A549 (cell line): ENCODE data around the gene USP17L5. TPM values are rescaled to one million over a fixed set of nuclear protein-coding genes. Genes with fewer than 3 reads are reported as not detected.
"Not testable (repeated sequence)": the region's sequence is repeated elsewhere in the genome, so short reads cannot be mapped to it uniquely, and the experiment has no call there.

Source experiments
- ATAC-seq, 2 experiments: fragments of 200-7000 bp in 1 of 2; fragments of >200 bp in 1 of 2; cut with Nextera tagmentation in 1 of 2; cut with Tn5 transposase in 1 of 2; 3 replicates each; pipeline versions ENCODE4 v1.8.0 to v1.9.1; 2018 to 2020; ENCODE audit warnings: mild to moderate bottlenecking in 1 of 2, moderate library complexity in 1 of 2
- CTCF ChIA-PET: fragments of 300-600 bp; sonication (Branson Sonifier 250); formaldehyde crosslinking; extraction: SDS; loops from one replicate; lab custom pipeline; 2021; ENCODE audit warnings: antibody characterized with exemption, inconsistent platforms; lab: Yijun Ruan, JAX
- POLR2A ChIA-PET: fragments of 350-600 bp; formaldehyde crosslinking; extraction: SDS; loops from one replicate; lab custom pipeline; 2021; ENCODE audit warnings: antibody characterized with exemption, inconsistent platforms; lab: Yijun Ruan, JAX
- DNase-seq, 2 experiments: peaks; one replicate each; pipeline versions ENCODE4 v3.0.0 to v3.0.0-alpha.2; 2011 to 2016; ENCODE audit warnings: low read depth in 1 of 2, low spot score in 1 of 2
- FAIRE-seq: peaks from 2 replicates; lab custom pipeline; 2011; peaks lifted over from hg19 to GRCh38; lab: Jason Lieb, UNC
- H3K27ac ChIP-seq, 2 experiments: fragments of >200 bp; sonication (Bioruptor Twin); formaldehyde crosslinking; 3 replicates each; pipeline ENCODE4 v1.5.1; 2016 to 2017
- H3K4me1 ChIP-seq: fragments of >200 bp; sonication (Bioruptor Twin); formaldehyde crosslinking; 3 replicates; pipeline ENCODE4 v1.6.1; 2016
- H3K4me2 ChIP-seq: fragments of >200 bp; sonication (Bioruptor Twin); formaldehyde crosslinking; 3 replicates; pipeline ENCODE4 v1.6.1; 2016
- H3K4me3 ChIP-seq: fragments of >200 bp; sonication (Bioruptor Twin); formaldehyde crosslinking; 3 replicates; pipeline ENCODE4 v1.5.1; 2016
- H3K9me3 ChIP-seq: fragments of >200 bp; sonication (Bioruptor Twin); formaldehyde crosslinking; 3 replicates; pipeline ENCODE4 v1.6.1; 2016
- WGBS: methylation state at CpG from one replicate; pipeline ENCODE4 v1.1.6; 2017; ENCODE audit errors: missing lambda C conversion rate; 5-methylcytosine and 5-hydroxymethylcytosine counted together
- polyA minus RNA-seq: library from RNA; depleted of rRNA, polyadenylated mRNA; stranded (reverse); fragments of >200 nt; gene quantifications from 2 replicates; pipeline ENCODE4 v1.2.3, GENCODE V29; 2011; rRNA and poly(A)+ RNA removed
- polyA plus RNA-seq, 4 experiments: library from polyadenylated mRNA; depleted of rRNA in 3 of 4; stranded (reverse); fragments of >200 nt; fragmentation: RNase III in 1 of 4; extraction: RNeasy Plus Mini Kit Qiagen cat#74134 plus additional on column Dnase treatment in 1 of 4; gene quantifications; 2 replicates in 3 of 4; 3 replicates in 1 of 4; pipeline ENCODE4 v1.2.3, GENCODE V29; 2011 to 2017

USP17L5 gene
- polyA plus RNA-seq (2011; rRNA removed) (not detected in 2 replicates), polyA plus RNA-seq (2017; fragmentation: RNase III; extraction: RNeasy Plus Mini Kit Qiagen cat#74134 plus additional on column Dnase treatment) (not detected in 3 replicates), polyA minus RNA-seq (not detected in 2 replicates)
- polyA plus RNA-seq (2012; cell fraction: cytosol; rRNA removed) = not detected in 2 replicates
- not detected in 2 replicates for polyA plus RNA-seq (2012; cell fraction: nucleus; rRNA removed)

GRCh38 chr4:9339103-9339502, at the start of gene USP17L5:
USP17L5 (plus strand) TSS chr4:9339403; CDS start chr4:9339403, 0 bp downstream.
- H3K27ac ChIP-seq, FAIRE-seq, CTCF ChIA-PET, ATAC-seq, DNase-seq, H3K4me1 ChIP-seq, H3K9me3 ChIP-seq, H3K4me2 ChIP-seq, POLR2A ChIA-PET, H3K4me3 ChIP-seq: not testable (repeated sequence)
- WGBS = no CpG with 5 or more reads among the region's 15 CpGs

- H3K27ac ChIP-seq, ATAC-seq, H3K4me2 ChIP-seq, POLR2A ChIA-PET, CTCF ChIA-PET, DNase-seq, FAIRE-seq, H3K9me3 ChIP-seq, H3K4me1 ChIP-seq, H3K4me3 ChIP-seq: not testable (repeated sequence)
- 18% methylated on average over 4 of the region's 13 CpGs for WGBS
These were observed 15.0 kb upstream of the USP17L5 start for GRCh38 chr4:9324191-9324590.

GRCh38 chr4:9324865-9325264, 14.3 kb upstream of the USP17L5 start, which contains the start of gene USP17L24:
USP17L24 (plus strand) TSS chr4:9325165; CDS start chr4:9325165, 0 bp downstream.
- CTCF ChIA-PET, H3K9me3 ChIP-seq, POLR2A ChIA-PET, ATAC-seq, DNase-seq, H3K4me2 ChIP-seq, H3K4me1 ChIP-seq, H3K27ac ChIP-seq, H3K4me3 ChIP-seq, FAIRE-seq: not testable (repeated sequence)
- WGBS = no CpG with 5 or more reads among the region's 15 CpGs

- not testable (repeated sequence) for FAIRE-seq
- no CpG with 5 or more reads among the region's 15 CpGs for WGBS
These were observed 9.6 kb upstream of the USP17L5 start, which contains the start of gene USP17L25 for GRCh38 chr4:9329611-9330010. USP17L25 (plus strand) TSS chr4:9329911; CDS start chr4:9329911, 0 bp downstream.

GRCh38 chr4:9334358-9334757, 4.8 kb upstream of the USP17L5 start, which contains the start of gene USP17L26:
USP17L26 (plus strand) TSS chr4:9334658; CDS start chr4:9334658, 0 bp downstream.
- H3K27ac ChIP-seq, ATAC-seq, DNase-seq, CTCF ChIA-PET, POLR2A ChIA-PET, FAIRE-seq, H3K9me3 ChIP-seq, H3K4me2 ChIP-seq, H3K4me1 ChIP-seq, H3K4me3 ChIP-seq: not testable (repeated sequence)
- WGBS = no CpG with 5 or more reads among the region's 15 CpGs

More at GRCh38 chr4:9329611-9330010, 9.6 kb upstream of the USP17L5 start, which contains the start of gene USP17L25:
- H3K4me3 ChIP-seq, DNase-seq, H3K4me2 ChIP-seq, H3K27ac ChIP-seq, H3K9me3 ChIP-seq, ATAC-seq, CTCF ChIA-PET, H3K4me1 ChIP-seq, POLR2A ChIA-PET: not testable (repeated sequence)

- POLR2A ChIA-PET, H3K4me2 ChIP-seq, FAIRE-seq, DNase-seq, H3K9me3 ChIP-seq, CTCF ChIA-PET, ATAC-seq, H3K4me1 ChIP-seq, H3K4me3 ChIP-seq, H3K27ac ChIP-seq: not testable (repeated sequence)
- WGBS = no CpG with 5 or more reads among the region's 15 CpGs
These were observed 4.6 kb downstream of the USP17L5 start, which contains the start of gene USP17L27 for GRCh38 chr4:9343848-9344247. USP17L27 (plus strand) TSS chr4:9344148; CDS start chr4:9344148, 0 bp downstream.

- FAIRE-seq, H3K4me2 ChIP-seq, ATAC-seq, CTCF ChIA-PET, DNase-seq, POLR2A ChIA-PET, H3K4me3 ChIP-seq, H3K9me3 ChIP-seq, H3K27ac ChIP-seq, H3K4me1 ChIP-seq: not testable (repeated sequence)
- no CpG with 5 or more reads among the region's 15 CpGs for WGBS
These were observed 9.4 kb downstream of the USP17L5 start, which contains the start of gene USP17L28 for GRCh38 chr4:9348593-9348992. USP17L28 (plus strand) TSS chr4:9348893; CDS start chr4:9348893, 0 bp downstream.

- FAIRE-seq, H3K27ac ChIP-seq, CTCF ChIA-PET, H3K4me3 ChIP-seq, POLR2A ChIA-PET, DNase-seq, H3K4me2 ChIP-seq, ATAC-seq, H3K9me3 ChIP-seq, H3K4me1 ChIP-seq: not testable (repeated sequence)
- WGBS = no CpG with 5 or more reads among the region's 18 CpGs
These were observed 11.7 kb downstream of the USP17L5 start for GRCh38 chr4:9350866-9351265.

GRCh38 chr4:9353338-9353737, 14.1 kb downstream of the USP17L5 start, which contains the start of gene USP17L29:
USP17L29 (plus strand) TSS chr4:9353638; CDS start chr4:9353638, 0 bp downstream.
- ATAC-seq, CTCF ChIA-PET, H3K4me3 ChIP-seq, H3K4me2 ChIP-seq, POLR2A ChIA-PET, FAIRE-seq, H3K4me1 ChIP-seq, DNase-seq, H3K27ac ChIP-seq, H3K9me3 ChIP-seq: not testable (repeated sequence)
- no CpG with 5 or more reads among the region's 15 CpGs for WGBS

- H3K9me3 ChIP-seq, FAIRE-seq, CTCF ChIA-PET, DNase-seq, H3K4me3 ChIP-seq, H3K4me2 ChIP-seq, POLR2A ChIA-PET, H3K27ac ChIP-seq, ATAC-seq, H3K4me1 ChIP-seq: not testable (repeated sequence)
- no CpG with 5 or more reads among the region's 15 CpGs for WGBS
These were observed 23.6 kb downstream of the USP17L5 start, which contains the start of gene USP17L30 for GRCh38 chr4:9362829-9363228. USP17L30 (plus strand) TSS chr4:9363129; CDS start chr4:9363129, 0 bp downstream.

GRCh38 chr4:9379881-9380280, 40.7 kb downstream of the USP17L5 start:
- FAIRE-seq, DNase-seq, H3K4me1 ChIP-seq, H3K27ac ChIP-seq, CTCF ChIA-PET, H3K4me2 ChIP-seq, H3K4me3 ChIP-seq, H3K9me3 ChIP-seq, ATAC-seq, POLR2A ChIA-PET: not testable (repeated sequence)
- 7% methylated on average over 1 of the region's 1 CpG for WGBS
